GM21423 (cell line): ENCODE data around the gene YIPF3.
"Not testable (repeated sequence)": the region's sequence is repeated elsewhere in the genome, so short reads cannot be mapped to it uniquely, and the experiment has no call there.

Experiments
- ATAC-seq: cut with Tn5 transposase; IDR thresholded peaks from one replicate; pipeline ENCODE4 v1.9.1; 2021; ENCODE audit warnings: mild to moderate bottlenecking, moderate library complexity; ENCODE audit not compliant: unreplicated experiment

The YIPF3 gene

GRCh38 chr6:43467265-43467664 is 49.5 kb downstream of the YIPF3 start:
- not testable (repeated sequence) for ATAC-seq

- ATAC-seq, result no peak
Measured at GRCh38 chr6:43465948-43466347, 50.8 kb downstream of the YIPF3 start.

GRCh38 chr6:43464337-43464736 is 52.4 kb downstream of the YIPF3 start:
- no peak for ATAC-seq

GRCh38 chr6:43461936-43462335 is 54.8 kb downstream of the YIPF3 start:
- ATAC-seq, result no peak
